Smooth muscle cell (in vitro differentiated cells): ENCODE data around the gene NARF. TPM values are rescaled to one million over a fixed set of nuclear protein-coding genes. Genes with fewer than 3 reads are reported as not detected.

Experiments used
- DNase-seq: peaks from one replicate; lab custom pipeline; 2025; ENCODE audit not compliant: unreplicated experiment; lab: John Stamatoyannopoulos, UW
- H2AFZ ChIP-seq: fragments of 200-600 bp; sonication (generic); 2 replicates; pipeline ENCODE4 v1.6.0; 2016; ENCODE audit warnings: antibody characterized with exemption, low read depth, mild to moderate bottlenecking
- H3F3A ChIP-seq: fragments of 200-600 bp; sonication (generic); 2 replicates; pipeline ENCODE4 v1.6.0; 2017; ENCODE audit warnings: antibody characterized with exemption, low read depth
- H3K27ac ChIP-seq: fragments of 200-600 bp; sonication (generic); 2 replicates; pipeline ENCODE4 v1.5.1; 2016; ENCODE audit warnings: low read depth, mild to moderate bottlenecking
- H3K27me3 ChIP-seq: fragments of 200-600 bp; sonication (generic); 2 replicates; pipeline ENCODE4 v1.6.1; 2016; ENCODE audit warnings: low read depth, mild to moderate bottlenecking
- H3K36me3 ChIP-seq: fragments of 200-600 bp; sonication (generic); 2 replicates; pipeline ENCODE4 v1.5.1; 2016; ENCODE audit warnings: low read depth
- H3K4me1 ChIP-seq: fragments of 200-600 bp; sonication (generic); 2 replicates; pipeline ENCODE4 v1.5.1; 2016; ENCODE audit warnings: low read depth
- H3K4me2 ChIP-seq: fragments of 200-600 bp; sonication (generic); 2 replicates; pipeline ENCODE4 v1.6.0; 2016; ENCODE audit warnings: mild to moderate bottlenecking
- H3K4me3 ChIP-seq: fragments of 200-600 bp; sonication (generic); 2 replicates; pipeline ENCODE4 v1.5.1; 2016; ENCODE audit warnings: mild to moderate bottlenecking
- H3K79me2 ChIP-seq: fragments of 200-600 bp; sonication (generic); 2 replicates; pipeline ENCODE4 v1.6.0; 2016; ENCODE audit warnings: low read depth, mild to moderate bottlenecking
- H3K9ac ChIP-seq: fragments of 200-600 bp; sonication (generic); 2 replicates; pipeline ENCODE4 v1.6.0; 2016; ENCODE audit warnings: low read depth
- H3K9me3 ChIP-seq: fragments of 200-600 bp; sonication (generic); replicated peaks from 2 replicates; pipeline ENCODE4 v1.5.1; 2016; ENCODE audit warnings: low read depth
- H4K20me1 ChIP-seq: fragments of 200-600 bp; sonication (generic); 2 replicates; pipeline ENCODE4 v1.6.0; 2016; ENCODE audit warnings: low read depth
- CTCF ChIP-seq: fragments of 200-600 bp; sonication (generic); IDR thresholded peaks from 2 replicates; pipeline ENCODE4 v1.5.1; 2017; ENCODE audit warnings: borderline replicate concordance, mild to moderate bottlenecking, antibody characterized with exemption; ENCODE audit not compliant: insufficient read depth, poor library complexity, severe bottlenecking
- WGBS: methylation state at CpG from one replicate; pipeline ENCODE4 v1.1.7; 2016; ENCODE audit warnings: low lambda C conversion rate; 5-methylcytosine and 5-hydroxymethylcytosine counted together
- polyA plus RNA-seq: library from polyadenylated mRNA; unstranded; fragments of >200 nt; fragmentation: Nextera tagmentation; extraction: Ambion mirVana; gene quantifications from 2 replicates; pipeline ENCODE4 v1.2.1, GENCODE V29; 2016
- total RNA-seq: library from RNA; depleted of rRNA; stranded (reverse); fragments of >200 nt; gene quantifications from 2 replicates; pipeline ENCODE4 v1.2.3, GENCODE V29; 2014

NARF gene
- total and polyA plus RNA-seq, 2 experiments from 2014 or later, result 52.0 to 178 TPM

GRCh38 chr17:82440469-82440981 lies 18.0 kb upstream of the NARF start:
- no peak overlapping the region for H2AFZ ChIP-seq
- no peak overlapping the region for H3K4me3 ChIP-seq
- no peaks in the 10 kb centered on the region for H3K27me3 ChIP-seq
- 88% methylated on average over 22 of the region's 22 CpGs for WGBS
- H3K27ac ChIP-seq, result no peak overlapping the region
- H4K20me1 ChIP-seq, result no peaks in the 10 kb centered on the region
- TF ChIP-seq CTCF, result no peak
- no peaks in the 10 kb centered on the region for H3K9me3 ChIP-seq
- no peaks in the 10 kb centered on the region for H3K36me3 ChIP-seq
- H3K4me1 ChIP-seq, result no peaks in the 10 kb centered on the region
- no peaks in the 10 kb centered on the region for H3K79me2 ChIP-seq
- H3F3A ChIP-seq, result no peaks in the 10 kb centered on the region
- H3K4me2 ChIP-seq, result no peak overlapping the region
- no peak for DNase-seq
- H3K9ac ChIP-seq, result no peak overlapping the region

GRCh38 chr17:82440991-82441627 lies 17.4 kb upstream of the NARF start:
- H3K27ac ChIP-seq, result no peak overlapping the region
- no peaks in the 10 kb centered on the region for H4K20me1 ChIP-seq
- no peak overlapping the region for H2AFZ ChIP-seq
- 90% methylated on average over 6 of the region's 17 CpGs for WGBS
- H3K9ac ChIP-seq, result no peak overlapping the region
- H3F3A ChIP-seq, result no peaks in the 10 kb centered on the region
- no peak overlapping the region for H3K4me2 ChIP-seq
- no peak for DNase-seq
- no peaks in the 10 kb centered on the region for H3K4me1 ChIP-seq
- H3K27me3 ChIP-seq, result no peaks in the 10 kb centered on the region
- H3K79me2 ChIP-seq, result no peaks in the 10 kb centered on the region
- no peaks in the 10 kb centered on the region for H3K36me3 ChIP-seq
- no peak for TF ChIP-seq CTCF
- H3K4me3 ChIP-seq, result no peak overlapping the region
- H3K9me3 ChIP-seq, result no peaks in the 10 kb centered on the region

GRCh38 chr17:82441691-82442487 lies 16.7 kb upstream of the NARF start:
- H2AFZ ChIP-seq, result no peak overlapping the region
- H3K4me3 ChIP-seq, result no peak overlapping the region
- H3K4me1 ChIP-seq, result no peaks in the 10 kb centered on the region
- 95% methylated on average over 27 of the region's 27 CpGs for WGBS
- H3K27me3 ChIP-seq, result no peaks in the 10 kb centered on the region
- no peaks in the 10 kb centered on the region for H3K9me3 ChIP-seq
- TF ChIP-seq CTCF, result no peak
- H3K4me2 ChIP-seq, result no peak overlapping the region
- H3K36me3 ChIP-seq, result no peaks in the 10 kb centered on the region
- no peak overlapping the region for H3K27ac ChIP-seq
- DNase-seq, result no peak
- no peak overlapping the region for H3K9ac ChIP-seq
- no peaks in the 10 kb centered on the region for H3K79me2 ChIP-seq
- H4K20me1 ChIP-seq, result no peaks in the 10 kb centered on the region
- H3F3A ChIP-seq, result no peaks in the 10 kb centered on the region
